Superior temporal gyrus (tissue), 1 donor: ENCODE results near the gene KRT78.
"Not testable (repeated sequence)": the region's sequence is repeated elsewhere in the genome, so short reads cannot be mapped to it uniquely, and the experiment has no call there.

ENCODE experiments used
- DNase-seq: peaks from one replicate; pipeline ENCODE4 v3.0.0-alpha.2; 2016; ENCODE audit errors: extremely low spot score

Gene KRT78

DNA sequence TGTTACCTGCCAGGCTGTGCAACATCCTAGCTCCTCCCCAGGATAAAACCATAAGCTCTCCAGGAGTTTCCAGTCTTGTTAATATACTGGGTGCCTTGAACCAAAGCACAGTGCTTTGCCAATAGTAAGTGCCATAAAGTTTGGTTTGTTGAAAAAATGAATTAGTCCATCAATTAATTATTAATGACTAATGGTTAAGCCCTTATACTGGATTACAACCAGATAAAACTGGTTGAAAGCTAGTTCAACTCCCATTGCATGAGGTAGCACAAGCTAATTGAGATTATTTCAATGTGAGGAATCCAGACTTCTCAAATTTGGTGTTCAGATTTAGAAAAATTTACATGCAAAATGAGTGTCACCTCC, 51.3 kb downstream of the KRT78 start:
- DNase-seq, result no peak

DNA sequence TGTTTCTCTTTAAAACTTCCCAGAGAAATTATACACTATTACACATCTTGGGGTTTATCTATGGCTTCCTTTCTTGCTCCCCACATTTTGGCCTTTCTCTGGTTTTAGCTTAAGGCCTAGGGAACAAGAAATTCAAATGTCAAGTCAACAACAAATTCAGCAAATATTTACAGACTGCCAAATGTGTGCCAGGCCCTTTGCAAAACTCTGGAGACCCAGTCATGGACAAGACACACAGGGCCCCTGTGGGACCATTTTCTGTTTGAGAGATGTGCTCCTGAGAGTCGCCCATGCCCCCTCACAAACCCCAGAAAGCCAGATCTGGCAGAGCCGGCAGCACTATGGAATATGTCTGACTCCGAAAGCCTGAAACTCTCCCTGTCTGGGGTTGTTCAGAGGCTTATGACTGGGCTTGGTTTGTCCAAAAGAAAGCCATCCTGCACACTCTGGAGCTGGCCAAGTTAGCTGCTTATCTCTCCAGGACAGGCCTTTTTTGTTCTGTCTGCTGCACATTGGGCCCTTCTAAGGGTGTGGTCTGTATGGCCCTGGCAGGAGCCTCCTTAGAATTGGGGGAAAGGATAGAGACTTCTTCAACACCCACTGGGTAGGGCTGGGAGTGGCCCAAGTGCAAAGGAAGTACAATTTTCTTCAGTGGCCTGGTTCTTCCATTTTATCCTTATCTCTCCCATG, 51.8 kb downstream of the KRT78 start:
- no peak for DNase-seq

DNA sequence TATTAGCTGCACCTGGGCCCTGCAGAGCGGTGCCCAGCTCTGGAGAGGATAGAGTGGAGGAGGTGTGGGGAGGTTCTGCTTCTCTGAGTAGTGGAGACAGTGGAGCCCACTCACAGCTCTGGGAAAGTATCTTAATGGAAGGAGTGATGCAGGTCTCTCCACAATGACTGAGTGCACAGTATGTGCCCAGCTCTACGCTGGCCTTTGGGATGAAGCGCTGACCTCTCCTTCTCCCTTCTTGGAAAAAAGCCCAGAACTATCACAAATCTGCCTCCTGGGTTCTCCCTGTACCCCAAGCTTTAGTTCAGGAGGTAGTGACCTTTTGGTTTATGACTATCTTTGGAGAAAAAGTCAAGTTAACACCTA, 52.4 kb downstream of the KRT78 start:
- DNase-seq, result no peak

DNA sequence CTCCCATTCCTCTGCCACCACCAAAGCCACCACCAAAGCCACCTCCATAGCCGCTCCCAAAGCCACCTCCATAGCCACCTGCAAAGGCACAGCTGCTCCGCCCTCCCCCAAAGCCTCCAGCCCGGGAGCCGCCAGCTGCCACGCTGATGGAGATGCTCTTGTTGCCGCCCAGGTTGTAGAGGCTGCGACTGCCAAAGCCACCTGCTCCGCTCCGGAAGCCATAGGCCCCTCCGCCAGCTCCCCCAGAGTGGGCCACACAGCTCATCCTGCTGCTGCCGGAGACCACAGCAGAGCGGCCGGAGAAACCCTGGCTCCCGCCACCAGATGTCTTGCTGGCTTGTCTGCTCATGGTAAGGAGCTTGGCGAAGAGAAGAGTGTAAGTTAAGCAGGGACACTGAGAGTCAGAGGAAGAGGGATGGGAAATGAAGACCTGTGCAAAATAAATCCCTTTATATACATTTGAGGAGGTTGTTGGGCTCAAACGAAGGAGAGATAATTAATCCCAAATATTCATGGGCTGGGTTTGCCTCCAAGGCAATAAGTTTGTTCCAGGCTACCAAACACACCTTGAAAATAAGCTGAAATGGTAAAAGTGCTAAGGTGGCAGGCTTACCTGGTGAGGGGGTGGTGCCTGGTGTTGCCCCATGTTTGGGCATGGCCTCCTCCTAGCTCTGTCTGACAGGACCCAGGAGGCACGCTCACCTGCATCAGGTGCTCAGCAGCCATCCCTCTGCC, 52.9 kb downstream of the KRT78 start, which contains the start of gene KRT3:
KRT3 (minus strand) TSS at position 424 of the 735 bp plus-strand sequence; CDS start at position 349, 75 bp downstream.
- no peak for DNase-seq

DNA sequence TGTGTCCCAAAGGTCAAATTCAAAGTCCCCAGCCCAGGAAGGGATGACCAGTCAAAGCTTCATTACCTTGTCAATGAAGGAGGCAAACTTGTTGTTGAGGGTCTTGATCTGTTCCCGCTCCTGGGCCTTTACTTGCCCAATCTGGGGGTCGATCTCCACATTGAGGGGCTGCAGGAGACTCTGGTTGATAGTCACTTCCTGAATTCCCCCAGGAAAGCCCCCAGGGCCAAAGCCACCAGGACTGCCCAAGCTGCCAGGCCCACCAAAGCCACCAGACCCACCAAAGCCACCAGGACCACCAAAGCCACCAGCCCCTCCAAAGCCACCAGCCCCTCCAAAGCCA, 53.5 kb downstream of the KRT78 start:
- not testable (repeated sequence) for DNase-seq

DNA sequence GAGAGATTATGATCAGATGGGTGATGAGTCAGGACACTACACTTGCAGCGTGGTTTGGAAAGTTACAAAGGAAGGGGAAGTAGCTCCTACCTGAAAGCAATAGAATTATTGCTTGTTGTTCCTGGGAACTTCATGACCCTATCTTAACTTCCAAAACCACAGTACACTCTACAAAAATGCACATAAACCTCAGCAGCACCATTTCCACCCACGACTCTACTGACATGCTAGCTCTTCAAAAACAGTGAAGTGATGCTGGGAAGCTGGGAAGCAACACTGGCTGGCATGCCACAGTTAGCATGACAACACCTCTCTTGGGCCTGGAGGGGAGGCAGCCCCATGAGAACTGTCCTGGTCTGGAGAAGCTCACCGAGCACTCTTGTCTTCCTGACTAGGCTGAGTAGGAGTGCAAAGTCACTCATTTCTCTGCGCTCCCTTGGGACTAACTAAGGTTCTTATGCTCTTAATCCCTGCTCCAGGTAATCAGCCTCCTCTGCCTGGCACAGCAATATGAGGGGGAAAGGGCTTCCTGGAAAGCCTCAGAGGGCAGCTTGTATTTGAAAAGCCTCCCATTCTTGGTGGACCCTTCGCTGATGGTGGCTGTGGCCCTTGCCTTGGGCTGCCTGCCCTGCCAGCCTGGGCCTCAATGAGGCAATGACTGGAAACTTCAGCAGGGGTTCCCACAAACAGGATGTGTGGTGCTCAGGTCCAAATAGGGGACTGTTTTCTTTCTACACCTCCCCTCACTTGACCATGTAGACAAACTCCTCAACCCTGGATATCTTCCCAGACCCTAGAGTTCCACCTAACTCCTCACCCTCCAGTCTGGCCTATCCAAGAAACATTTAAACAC, 54.1 kb downstream of the KRT78 start:
- DNase-seq, result no peak

DNA sequence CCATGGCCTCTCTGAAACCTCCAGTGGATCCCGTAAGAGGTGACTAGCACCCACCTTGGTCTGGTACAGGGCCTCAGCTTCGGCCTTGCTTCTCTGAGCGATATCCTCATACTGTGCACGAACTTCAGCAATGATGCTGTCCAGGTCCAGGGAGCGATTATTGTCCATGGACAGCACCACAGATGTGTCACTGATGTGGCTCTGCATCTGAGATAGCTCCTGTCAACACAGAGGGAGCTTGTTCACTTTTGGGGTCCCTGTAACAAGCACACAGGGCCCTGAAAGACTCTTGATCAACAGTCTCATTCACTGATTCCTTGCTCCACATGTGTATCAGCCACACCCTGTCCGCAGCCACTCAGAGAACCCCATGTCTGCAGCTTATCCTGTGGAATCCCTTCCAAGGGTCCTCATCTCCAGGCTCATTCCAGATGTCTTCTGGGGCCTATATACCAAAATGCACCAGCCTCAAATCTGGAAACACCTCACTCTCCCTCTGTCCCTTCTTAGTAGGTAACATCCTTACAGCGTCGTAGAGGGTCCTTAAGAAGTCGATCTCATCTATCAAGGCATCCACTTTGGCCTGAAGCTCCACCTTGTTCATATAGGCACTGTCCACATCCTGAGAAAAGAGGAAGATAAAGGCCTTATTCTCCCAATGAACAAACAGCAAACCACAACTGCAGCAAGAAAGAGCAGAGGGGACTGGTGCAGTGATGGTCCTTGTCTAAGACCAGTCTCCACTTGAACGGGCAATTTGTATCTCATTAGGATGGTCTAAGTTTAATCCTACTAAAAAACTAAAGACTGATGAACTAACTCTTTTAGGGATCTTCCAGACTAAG, 56.4 kb downstream of the KRT78 start:
- no peak for DNase-seq

DNA sequence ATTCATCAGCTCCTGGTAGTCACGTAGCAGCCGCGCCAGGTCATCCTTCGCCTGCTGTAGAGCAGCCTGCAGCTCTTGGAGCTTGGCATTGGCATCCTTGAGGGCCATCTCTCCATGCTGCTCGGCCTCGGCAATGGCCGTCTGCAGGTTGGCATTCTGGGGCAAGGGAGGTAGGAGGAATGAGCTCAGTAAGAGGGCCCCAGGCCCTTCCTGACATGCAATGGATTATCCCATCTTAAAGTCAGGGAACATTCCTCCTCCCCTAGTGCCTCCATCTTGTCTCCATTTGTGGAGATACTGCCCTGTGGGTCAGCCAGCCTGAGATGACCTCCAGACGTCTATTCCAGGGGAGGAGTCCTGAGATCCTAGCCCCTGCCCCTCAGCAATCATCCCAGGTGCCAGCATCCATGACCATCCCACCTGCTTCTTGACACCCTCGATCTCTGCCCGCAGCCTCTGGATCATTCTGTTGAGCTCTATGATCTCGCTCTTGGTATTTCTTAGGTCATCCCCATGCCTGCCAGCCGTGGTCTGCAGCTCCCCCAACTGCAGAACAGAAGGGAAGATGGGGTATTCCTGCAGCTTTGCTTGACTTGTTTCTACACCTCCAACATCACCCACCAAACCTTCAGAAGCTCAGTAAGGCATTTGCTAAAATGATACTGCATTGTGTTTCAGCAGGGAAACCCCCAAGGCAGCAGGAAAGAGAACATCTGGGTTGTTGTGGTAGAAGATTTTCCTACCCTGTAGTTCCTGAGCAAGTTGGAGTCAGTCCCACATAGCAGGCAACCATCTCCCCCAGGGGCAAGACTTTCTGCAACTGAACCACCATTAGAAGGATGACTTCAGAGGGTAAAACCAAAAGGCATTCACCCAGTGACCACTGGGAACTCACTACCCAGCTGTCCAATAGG, 57.3 kb downstream of the KRT78 start:
- no peak for DNase-seq

DNA sequence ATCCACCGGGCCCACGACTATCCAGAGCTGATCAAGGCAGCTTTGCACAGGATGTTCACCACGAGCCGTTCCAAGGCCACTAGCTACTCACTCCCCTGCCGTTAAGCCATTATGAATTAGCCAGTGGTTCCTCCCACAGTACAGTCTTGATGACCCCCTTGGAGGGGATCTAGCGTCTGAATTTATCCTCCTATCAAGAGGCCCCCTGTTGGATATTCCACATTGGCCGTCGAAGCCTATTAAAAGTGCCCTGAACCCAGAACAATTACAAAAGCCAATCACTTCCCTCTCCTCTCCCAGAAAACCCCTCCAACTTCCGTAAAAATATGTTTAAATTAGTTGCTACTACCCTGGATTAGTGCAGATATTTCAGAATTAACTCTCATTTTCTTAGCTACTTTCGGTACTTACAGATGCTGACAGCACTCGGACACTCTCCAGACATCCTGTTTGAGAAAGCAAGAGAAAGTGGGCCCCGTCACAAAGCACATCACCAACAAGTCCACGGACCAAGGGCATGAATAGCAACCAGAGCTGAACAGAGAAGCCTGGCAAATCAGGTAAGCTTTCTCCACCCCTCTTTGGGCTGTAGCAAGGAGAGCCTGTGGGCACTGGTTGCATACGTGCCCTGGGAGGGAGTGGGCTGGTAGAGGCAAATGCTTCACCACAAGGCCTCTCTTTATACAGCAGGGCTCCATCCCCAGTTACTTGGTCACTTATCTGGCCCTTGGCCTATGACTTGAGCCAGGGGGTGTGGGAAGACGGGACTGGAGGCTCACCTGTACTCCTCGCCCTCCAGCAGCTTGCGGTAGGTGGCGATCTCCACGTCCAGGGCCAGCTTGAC, 58.1 kb downstream of the KRT78 start:
- no peak for DNase-seq

DNA sequence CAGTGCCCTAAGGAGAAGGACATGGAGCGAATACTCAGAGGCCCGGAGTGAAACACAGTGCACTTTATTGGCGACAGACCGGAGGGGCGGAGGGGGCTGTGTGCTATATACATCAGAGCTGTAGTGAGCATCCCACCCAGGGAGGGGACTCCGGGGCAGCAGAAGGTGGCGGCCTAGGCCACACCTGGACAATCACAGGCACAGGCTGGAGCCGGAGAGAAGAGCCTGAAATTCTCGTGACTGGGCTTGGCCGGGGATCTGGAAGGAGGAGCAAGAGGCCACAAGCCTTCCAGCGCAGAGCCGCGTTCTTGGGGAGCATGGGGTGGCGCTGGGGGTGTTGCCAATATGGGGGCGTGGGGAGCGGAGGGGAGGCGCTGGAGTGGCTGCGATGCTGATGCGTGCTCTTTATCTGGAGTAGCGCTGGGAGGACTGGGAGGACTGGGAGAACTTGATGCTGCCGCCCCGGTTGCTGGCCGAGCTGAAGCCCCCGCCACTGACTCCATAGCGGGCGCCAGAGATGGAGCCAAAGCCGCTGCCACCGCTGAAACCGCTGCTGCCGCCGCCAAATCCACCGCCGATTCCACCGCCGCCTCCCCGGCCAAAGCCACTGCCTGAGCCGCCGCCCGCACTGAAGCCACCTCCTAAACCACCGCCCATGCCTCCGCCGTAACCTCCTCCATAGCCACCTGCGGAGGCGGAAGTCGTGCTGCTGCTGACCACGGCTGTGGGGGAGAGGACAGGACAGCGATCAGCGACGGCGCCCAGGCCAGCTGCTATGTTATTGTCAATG, 59.0 kb downstream of the KRT78 start:
- DNase-seq, result no peak

DNA sequence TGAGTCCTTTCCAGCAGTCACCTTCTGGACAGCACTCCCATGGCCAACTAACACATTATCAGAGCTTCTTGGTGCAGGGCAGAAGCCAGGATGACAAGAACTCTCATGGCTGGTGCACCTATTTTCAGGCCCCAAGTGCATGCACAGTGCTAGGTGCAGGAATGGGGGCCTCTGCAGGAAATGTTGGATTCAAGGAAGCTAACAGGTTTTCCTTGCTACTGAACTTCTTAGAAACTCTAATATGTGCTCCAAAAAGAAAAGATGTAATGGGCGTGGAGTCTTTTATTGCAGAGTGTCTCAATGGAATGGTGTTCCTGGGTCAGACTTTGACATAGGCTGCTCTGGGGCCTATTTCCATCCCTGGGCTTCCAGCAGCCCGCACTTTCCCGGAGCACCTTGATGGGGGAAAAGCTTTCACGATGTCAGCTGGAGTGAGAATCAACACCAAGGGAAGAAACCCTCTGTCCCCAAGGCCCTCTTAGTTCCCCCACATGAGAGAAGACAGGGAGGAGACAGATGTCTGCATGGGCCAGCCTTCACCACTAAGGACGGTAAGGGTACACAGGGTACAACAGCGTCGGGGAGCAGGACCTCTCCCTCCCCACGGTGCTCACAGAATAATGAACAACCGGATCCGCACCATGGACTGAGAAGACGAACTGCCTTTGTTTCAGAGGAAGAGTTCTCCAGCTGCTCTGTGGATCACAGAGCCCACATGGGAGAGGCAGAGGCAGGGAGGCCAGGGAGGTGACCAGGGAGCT, 59.7 kb downstream of the KRT78 start:
- DNase-seq, result no peak

DNA sequence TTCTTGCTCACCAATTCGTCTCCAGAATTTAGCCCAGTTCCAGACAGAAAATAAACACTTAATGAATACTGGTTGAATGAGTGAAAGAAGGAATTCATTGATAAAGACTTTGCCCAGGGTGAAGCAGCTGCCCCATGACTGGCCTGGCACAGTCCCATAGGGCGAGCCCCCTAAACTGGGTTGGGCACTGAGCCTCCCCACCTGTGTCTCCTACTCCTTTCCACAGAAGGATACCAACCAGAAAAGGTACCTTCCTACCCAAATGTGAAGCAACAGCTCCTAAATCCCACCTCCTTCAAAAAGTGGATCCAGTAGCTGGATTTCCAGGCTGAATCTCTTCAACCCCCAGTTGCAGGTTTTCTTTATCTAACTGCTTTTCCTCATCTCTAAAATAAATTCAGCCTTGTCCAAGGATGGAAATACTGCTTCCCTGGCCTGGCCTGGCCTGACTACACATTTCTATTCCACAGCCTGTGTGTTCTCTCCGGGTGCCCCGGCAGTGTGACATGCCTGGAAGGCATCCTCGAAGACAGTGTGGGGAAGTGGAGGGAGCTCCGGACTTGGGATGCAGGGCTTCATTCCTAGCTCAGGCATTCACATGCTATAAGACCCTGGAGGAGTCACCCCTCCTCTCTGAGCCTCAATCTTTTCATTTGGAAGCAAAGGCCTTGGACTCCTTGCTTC, 60.5 kb downstream of the KRT78 start:
- no peak for DNase-seq
